Stimulated activated CD8-positive, alpha-beta memory T cell treated with anti-CD3 and anti-CD28 coated beads, Interleukin-15, amount 100 ng/mL, for 24 hours (primary cell): Measurements from ENCODE around the gene SLC16A6.
"Not testable (repeated sequence)": the region's sequence is repeated elsewhere in the genome, so short reads cannot be mapped to it uniquely, and the experiment has no call there.

Source experiments
- DNase-seq: peaks from one replicate; pipeline ENCODE4 v3.0.0-alpha.2; 2020; ENCODE audit warnings: low read depth

Gene SLC16A6, protein sequence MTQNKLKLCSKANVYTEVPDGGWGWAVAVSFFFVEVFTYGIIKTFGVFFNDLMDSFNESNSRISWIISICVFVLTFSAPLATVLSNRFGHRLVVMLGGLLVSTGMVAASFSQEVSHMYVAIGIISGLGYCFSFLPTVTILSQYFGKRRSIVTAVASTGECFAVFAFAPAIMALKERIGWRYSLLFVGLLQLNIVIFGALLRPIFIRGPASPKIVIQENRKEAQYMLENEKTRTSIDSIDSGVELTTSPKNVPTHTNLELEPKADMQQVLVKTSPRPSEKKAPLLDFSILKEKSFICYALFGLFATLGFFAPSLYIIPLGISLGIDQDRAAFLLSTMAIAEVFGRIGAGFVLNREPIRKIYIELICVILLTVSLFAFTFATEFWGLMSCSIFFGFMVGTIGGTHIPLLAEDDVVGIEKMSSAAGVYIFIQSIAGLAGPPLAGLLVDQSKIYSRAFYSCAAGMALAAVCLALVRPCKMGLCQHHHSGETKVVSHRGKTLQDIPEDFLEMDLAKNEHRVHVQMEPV

DNA sequence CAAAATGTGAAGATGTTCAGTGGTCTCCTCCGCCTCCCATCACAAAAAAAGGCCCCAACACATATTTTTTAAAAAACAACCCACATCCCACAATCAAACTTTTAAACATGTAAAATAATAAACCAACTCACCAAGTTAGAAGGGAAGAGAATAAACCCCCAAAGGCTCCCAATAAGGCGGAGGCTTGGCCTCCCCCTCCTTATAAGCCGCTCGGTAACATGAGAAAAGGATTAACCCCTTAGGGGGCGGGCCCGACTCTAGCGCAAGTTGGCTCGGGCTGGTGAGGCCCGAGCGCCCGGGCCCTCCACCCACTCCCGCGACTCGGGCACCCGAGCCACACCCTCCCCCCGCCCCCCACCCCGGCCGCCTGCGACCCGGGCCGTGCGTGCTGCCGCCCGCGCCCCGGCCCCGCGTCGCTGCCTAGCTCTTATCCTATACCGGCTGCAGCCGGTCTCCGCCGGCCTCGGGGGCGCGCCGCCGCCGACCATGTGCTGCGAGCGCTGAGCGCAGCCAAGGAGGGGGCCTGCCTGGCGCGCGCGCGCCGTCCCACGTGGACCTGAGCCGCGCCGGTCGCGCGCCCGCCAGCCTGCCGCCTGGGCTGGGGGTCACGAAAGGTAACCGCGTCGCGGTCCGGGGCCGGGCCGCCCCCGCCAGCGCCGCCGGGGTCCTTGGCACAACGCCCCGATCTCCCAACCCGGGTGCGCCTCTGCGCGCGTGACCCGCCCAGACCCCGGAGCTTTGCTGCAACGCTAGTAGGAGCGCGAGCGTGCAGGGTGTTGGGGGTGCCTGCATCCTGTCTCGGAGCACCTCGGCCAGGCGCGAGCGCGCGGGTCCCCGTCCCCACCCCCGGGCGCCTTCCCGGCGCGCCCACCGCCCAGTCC is at the start of gene SLC16A6, which contains the start of gene ARSG:
Gene SLC16A6 (minus strand): TSS at position 173 of the 881 bp plus-strand sequence. CDS start 12,807 bp downstream, outside the sequence.
Gene ARSG (plus strand): TSS at position 541 of the 881 bp plus-strand sequence. CDS start 15,999 bp downstream, outside the sequence.
- DNase-seq = peak; percentile 64

DNA sequence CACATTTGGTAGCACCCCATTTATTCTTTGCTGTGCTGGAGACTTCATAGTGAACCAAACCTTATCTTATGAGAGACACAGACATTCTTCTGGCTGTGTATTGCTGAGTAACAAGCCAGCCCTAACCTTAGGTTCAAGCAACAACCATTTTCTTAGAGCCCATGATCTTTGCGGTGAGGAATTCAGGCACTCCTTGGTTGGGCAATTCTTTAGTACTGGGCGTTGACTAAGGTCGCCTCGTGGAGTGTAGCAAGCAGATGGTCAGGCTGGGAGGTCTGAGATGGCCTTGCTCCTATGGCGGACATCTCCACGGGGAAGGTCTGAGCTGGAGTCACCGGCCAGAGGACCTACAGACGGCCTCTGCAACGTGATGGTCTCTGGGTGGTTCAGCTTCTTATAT is 43.5 kb upstream of the SLC16A6 start:
- DNase-seq = no peak

DNA sequence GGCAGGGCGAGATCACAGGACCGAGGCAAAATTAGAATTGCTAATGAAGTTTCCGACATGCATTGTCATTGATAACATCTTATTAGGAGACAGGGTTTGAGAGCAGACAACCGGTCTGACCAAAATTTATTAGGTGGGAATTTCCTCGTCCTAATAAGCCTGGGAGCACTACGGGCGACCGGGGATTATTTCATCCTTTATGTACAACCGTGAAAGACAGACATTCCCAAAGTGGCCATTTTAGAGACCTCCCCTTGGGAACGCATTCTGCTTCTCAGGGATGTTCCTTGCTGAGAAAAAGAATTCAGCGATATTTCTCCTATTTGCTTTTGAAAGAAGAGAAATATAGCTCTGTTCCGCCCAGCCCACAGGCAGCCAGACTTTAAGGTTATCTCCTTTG is 41.0 kb upstream of the SLC16A6 start:
- not testable (repeated sequence) for DNase-seq

DNA sequence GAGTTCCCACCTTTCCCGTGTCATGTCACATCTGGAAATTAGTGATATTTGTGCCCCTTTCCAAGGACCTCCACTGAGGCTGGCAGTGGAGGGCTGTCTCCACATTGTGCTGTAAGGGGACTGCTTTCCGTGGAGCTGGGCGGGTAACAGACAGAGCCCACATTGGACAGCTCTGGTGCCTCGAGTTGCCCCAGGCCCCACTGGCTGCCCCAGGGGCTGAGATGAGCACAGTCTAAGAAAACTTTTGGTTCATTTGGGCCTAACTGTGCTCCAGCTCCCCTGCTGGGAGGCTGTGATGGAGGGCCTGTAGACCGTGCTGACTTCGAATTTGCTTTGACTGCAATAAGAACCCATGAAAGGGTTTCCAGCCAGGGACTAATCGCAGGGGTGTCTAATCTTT is 38.4 kb upstream of the SLC16A6 start:
- no peak for DNase-seq

DNA sequence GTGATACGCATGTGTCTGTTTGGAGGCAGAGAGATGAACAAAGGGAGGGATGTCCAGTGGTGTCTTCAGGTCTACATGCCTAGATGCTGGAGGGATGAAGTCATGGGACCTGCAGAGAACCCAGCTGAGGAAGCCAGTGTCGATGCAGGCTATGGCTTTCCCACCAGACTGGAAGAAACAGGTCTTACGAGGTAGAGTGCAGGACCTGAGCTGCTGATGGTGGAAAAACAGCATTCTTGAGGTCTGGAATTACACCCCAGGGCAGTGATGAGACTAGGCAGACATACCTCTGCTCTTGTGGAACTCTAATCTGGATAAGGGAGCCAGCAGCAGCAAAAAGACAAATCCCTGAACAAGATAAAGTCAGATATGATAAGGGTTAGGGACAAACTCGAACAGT is 37.7 kb upstream of the SLC16A6 start:
- DNase-seq = no peak

DNA sequence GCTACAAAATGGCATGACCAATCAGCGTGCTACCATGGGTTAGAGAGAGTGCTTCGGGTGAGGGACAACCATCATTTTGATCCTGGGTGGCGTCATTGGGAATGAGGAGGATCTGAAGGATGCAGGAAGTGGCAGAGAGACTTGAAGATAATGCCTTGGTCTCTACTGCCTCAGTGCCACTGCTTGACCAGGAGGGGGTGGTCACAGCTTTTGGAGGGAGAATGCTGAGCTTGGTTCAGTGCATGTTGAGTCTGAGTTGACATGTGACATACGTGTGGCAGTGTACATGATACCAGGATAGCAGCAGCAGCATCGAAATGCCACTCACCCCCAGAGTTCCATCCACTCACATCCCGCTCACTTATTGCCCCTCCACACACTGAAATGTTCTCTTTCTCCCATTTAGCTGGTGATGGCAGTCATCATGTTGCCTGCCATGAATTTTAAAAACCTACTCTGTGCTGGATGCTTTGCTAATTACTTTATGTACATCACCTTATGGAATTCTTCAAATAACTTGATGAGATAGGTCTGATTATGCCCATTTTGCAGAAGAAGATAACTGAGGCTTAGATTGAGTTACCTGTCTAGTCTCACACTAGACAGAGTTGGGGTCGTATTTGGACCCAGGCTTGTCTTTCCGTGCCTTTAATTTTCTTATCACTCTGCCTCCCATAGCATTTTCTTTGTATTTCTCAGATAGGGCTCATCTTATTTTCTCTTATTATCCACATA is 37.1 kb upstream of the SLC16A6 start:
- no peak for DNase-seq

DNA sequence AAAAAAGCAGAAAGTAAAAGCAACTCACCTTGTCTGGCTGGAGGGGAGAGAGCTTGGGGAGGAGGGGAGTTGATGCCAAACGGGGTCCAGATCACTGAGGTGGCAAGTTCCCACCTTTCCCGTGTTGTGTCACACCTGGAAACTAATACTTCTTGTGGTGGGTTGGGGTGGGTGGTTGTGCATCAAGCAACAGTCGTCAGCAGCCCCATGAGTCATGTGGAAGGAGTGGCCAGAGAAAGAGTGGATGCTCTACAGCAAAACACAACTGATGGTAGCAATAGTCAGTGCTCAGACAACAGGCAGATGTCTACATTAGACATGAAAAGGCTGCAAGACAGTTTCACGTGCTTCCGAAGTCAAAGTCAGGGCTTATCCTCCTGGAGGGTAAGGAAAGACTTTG is 35.8 kb upstream of the SLC16A6 start:
- no peak for DNase-seq

DNA sequence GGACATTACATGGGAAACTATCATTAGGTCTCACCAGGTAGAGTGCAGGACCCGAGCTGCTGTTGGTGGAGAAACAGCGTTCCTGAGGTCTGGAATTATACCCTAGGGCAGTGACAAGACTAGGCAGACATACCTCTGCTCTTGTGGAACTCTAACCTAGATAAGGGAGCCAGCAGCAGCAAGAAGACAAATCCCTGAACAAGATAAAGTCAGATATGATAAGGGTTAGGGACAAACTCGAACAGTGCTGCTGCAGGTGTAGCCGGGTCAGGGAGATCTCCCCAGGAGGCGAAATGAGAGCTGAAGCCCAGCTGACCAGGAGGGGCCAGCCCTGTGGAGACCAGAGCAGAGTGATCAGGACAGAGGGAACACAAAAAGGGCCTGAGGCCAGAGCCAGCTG is 35.0 kb upstream of the SLC16A6 start:
- no peak for DNase-seq

DNA sequence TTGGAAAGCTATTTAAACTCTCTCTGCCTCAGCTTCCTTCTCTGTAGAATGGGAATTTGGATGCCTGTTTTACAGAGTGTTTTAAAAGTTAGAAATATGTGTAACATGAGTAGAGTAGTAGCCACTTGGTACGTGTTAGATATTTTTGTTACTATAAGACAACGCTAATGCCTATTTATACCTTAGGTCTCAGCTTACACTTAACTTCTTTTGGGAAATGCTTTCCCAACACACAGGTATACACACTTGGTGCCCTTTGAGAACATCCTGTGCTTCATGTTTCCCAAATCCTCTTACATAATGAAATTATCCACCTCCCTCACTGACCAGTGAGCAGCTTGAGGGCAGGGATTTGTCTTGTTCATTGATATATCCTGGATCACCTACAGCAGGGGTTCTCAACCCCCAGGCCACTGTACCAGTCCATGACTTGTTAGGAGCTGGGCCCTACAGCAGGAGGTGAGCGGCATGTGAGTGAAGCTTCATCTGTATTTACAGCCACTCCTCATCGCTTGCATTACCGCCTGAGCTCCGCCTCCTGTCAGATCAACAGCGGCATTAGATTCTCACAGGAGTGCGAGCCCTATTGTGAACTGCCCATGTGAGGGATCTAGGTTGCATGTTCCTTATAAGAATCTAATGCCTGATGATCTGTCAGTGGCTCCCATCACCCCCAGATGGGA is 33.9 kb upstream of the SLC16A6 start:
- no peak for DNase-seq

DNA sequence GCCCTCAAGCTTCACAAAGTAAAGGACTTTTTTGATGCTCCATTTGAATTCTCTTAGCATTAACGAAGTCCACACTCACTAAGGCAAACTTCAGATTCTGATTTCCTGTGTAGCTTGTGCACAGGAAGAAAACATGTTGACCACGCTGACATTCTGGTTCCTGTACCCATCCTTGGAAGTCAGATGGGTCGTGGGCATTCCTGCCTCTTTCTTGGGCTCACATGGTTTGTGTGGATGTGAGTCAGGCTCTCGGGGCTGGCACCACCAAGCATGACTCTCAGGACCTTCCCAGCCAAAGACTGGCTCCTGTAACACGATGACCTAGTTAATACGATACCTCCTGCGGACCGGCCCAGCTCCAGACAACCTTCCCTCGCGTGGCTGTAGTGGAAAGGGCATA is 33.2 kb upstream of the SLC16A6 start:
- DNase-seq = no peak

DNA sequence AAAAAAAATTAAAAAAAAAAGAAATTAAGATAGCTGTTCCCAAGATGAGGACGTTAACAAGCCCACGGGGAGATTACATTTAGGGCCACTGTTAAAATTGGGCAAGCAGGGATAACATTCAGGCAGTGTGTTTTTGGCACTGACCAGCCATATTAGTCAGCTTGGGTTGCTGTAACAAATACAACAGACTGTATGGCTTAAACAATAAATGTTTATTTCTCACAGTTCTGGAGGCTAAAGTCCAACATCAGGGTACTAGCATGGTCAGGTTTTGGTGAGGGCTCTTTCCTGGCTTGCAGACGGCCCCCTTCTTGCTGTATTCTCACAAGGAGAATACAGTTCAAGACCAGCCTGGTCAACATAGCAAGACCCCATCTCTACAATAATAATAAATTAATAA is 31.7 kb upstream of the SLC16A6 start:
- no peak for DNase-seq

DNA sequence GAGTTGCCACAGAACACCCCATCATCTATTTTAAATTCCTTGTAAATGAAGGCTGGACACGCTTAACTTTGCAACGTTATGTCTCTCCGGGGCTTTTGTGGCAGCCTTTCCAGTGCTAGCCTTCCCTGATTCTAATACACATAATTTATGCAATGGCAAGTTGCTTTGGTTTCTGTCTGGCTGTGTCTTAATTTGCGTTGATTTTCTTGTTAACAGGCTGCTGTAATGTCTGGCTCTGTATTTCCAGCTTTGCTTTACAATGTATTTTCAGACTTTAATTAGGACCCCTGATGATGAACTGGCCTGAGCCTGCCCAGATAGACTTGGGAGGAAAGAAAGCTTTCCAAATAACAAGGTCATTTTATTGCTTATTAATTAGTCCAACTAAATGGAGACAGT is 30.6 kb upstream of the SLC16A6 start:
- no peak for DNase-seq

DNA sequence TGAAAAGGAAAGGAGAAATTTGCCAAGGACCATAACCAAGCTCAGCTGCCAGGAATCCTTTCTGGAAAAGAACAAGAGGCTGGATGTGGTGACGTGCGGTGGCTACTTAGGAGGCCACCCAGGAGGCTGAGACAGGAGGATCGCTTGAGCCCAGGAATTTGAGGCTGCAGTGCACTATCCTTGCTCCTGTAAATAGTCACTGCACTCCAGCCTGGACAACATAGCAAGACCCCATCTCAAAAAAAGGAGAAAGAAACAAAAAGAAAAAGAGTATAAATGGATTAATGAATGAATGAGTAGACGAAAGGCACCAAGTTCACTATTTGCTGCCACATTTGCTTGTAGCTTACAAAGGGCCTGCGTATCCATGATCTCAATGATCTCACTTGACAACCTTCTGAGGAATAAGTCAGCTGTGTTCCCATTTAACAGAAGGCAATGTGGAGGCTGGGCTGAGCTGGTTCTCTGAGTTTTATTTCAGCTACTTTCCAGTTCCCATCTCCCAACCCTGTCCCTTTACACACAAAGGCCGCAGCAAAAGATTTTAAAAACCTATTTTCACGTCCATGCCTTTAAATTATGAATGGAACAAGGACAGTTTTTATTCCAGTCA is 30.1 kb upstream of the SLC16A6 start:
- no peak for DNase-seq

DNA sequence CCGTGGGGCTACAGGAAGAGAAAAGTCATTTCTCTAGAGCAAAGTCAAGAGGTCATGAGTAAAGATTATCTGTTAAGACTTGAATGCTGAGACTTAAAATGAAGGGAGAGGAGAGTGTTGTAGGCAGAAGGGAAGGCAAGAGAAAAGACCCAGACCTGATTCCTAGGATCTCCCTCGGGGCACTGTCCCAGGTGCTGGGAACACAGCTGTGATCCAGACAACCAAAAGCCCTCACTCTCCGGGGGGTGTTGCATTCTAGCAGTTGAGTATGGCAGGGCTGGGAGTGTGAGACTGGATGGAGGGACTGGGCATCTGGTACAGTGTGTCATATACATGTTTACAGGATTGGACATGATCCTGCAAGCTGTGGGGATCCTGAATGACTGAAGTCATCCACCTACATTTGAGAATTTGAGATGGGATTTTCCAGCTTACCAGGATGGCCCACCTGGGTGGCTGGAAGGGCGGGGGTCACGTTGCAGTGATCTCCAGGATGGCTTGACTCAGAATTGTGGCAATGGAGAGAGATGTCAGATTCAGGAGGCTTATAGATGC is 29.5 kb upstream of the SLC16A6 start:
- DNase-seq = no peak

DNA sequence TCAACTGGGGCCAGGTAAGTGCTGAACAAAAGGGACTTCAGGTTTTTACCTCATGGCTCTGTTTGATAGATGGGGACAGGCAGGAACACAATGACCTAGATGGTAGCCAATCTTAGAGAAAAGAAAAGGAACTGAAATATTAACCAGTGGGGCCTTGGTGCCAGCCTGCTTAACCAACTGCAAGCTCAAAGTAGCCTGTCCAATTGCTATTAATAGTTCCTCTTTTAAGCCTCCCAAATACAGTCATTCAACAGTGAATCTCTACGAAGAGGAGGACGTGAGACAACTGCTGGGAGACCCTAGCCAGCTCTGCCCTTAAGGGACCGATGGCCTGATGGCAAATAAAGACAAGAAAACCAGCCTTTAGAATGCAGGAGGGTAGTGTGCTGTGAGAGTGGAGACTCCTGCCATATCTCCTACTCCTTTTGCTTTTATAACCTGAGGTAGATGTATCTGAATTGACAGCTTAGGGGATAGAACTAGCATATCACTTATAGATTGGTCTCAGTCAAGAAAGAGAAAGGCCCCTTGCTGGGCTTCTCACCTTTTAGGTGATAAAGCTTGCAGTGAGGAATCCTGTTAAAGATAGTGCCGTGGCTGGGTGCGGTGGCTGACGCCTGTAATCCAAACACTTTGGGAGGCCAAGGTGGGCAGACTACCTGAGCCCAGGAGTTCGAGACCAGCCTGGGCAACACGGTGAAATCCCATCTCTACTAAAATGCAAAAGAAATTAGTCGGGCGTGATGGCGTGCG is 28.7 kb upstream of the SLC16A6 start:
- DNase-seq = no peak

DNA sequence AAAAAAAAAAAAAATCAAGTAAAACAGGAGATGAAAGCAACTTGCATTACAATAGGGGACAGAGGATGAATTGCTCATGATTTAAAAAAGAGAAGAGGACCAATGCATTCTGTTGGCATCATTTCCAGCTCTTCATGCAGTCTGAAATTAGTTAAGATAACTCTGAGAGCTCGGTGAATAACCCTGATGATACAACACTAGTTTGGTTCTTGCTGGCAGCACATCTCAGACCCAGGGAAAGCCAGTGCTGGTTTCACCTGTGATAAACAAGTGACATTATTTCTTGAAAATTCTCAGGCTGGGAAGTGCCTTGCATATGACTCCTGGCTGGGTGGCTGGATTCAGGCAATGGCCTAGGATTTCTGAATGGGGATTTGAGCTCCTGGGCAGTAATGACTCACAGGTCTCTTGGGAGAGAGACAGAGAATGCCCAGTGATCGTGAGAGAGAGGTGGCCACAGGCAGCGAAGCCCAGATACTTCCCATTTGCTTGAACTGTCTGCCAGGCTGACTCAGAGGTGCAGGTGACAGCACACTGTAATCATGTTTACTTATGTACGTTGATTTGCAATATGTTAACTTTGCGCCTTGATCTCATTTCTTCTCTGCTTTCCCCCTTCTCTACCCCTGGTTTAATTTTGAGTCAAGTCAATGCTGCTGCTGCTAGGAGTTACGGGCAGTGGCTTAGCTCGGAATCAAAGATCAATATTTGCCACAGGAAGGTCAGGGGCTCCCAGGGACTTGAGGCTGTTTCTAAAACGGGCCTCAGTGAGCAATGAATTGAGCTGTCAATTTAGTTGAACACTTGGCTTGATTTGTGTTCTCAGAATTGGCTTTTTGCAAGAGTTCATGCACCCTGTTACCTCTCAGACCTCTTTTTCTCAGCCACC is 27.4 kb upstream of the SLC16A6 start:
- DNase-seq = no peak

DNA sequence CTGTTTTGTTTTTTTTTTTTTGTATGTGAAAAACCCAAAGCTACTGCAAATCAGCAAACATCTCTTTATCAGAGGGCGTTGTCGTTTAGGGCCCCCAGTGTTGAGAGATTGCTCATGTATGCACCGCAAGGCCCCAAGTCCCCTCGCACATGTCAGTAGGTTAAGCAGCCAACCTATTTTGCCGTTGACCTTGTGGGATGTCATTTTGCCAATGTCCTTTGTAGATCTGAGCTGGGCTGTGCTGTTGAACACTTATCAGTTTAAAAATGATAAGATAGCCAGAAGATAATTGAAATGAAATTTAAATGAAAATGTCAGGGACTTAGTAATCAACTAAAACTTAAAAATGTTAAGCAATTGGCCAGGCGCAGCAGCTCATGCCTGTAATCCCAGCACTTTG is 26.5 kb upstream of the SLC16A6 start:
- DNase-seq = no peak

DNA sequence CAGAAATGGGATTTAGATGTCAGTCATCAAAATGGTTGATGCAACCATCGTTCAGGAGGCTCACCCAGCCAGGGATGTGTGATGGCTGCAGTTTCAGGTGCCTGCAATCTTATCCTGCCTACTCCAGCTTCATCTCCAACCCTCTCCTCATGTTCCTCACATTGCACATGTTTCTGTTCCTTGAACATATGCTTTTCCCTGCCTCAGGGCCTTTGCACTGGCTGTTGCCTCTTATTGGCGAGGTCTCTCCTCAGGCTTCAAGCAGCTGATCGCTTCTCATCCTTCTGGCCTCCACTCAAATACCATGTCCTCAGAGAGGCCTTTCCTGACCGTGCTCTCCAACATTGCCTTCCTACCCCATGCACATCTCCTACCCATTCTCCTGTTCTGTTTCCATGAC is 25.0 kb upstream of the SLC16A6 start:
- DNase-seq = no peak
